ENCODE measurements around the gene P2RX7.

Gene P2RX7

DNA sequence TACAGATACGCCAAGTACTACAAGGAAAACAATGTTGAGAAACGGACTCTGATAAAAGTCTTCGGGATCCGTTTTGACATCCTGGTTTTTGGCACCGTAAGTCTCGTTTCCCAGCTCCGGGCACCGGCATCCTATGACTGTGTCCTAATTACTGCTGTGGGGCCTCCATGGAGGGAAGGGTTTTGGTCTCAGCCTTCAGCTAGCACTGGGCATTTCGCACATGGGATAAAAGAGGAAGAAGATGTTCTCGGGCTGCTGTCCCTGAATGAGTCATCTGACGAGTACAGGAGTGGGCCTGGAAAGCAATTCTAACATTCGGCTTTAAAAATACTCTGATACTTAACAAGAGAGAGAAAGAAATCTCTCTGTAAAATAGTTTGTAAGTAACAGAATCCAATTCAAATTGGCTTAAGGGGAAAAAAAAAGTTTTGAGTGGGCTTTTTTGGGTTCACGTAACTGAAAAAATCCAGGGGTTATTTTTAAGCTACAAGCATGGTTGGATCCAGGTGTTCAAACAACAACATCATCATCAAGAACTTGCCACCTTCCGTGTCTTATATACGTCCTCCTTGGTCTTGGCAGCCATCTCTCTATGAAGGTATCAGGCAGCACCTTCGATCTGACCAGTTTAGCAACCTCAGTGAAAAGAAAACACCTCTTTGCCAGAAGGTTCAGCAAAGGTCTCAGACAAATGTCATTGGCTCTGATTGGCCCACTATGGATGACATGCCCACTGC is 42.9 kb downstream of the P2RX7 start:
- no peak overlapping the region for H3K27ac ChIP-seq
- H3K9ac ChIP-seq, result no peak overlapping the region
- no peak overlapping the region for H3K4me2 ChIP-seq (ENCODE audit: low read length)
- H2AFZ ChIP-seq, result no peak overlapping the region
- H3K36me3 ChIP-seq (ENCODE audit: control insufficient read depth, insufficient read depth, low read length), result no peaks in the 10 kb centered on the region
- H3K9me3 ChIP-seq (ENCODE audit: control insufficient read depth, low read length), result no peaks in the 10 kb centered on the region
- TF ChIP-seq, protein P1, sequence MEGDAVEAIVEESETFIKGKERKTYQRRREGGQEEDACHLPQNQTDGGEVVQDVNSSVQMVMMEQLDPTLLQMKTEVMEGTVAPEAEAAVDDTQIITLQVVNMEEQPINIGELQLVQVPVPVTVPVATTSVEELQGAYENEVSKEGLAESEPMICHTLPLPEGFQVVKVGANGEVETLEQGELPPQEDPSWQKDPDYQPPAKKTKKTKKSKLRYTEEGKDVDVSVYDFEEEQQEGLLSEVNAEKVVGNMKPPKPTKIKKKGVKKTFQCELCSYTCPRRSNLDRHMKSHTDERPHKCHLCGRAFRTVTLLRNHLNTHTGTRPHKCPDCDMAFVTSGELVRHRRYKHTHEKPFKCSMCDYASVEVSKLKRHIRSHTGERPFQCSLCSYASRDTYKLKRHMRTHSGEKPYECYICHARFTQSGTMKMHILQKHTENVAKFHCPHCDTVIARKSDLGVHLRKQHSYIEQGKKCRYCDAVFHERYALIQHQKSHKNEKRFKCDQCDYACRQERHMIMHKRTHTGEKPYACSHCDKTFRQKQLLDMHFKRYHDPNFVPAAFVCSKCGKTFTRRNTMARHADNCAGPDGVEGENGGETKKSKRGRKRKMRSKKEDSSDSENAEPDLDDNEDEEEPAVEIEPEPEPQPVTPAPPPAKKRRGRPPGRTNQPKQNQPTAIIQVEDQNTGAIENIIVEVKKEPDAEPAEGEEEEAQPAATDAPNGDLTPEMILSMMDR (IDR thresholded peaks at IDR 0.05), result no peak
- no peaks in the 10 kb centered on the region for H3K27me3 ChIP-seq (ENCODE audit: control insufficient read depth, insufficient read depth, low read length)
- H3K4me3 ChIP-seq (ENCODE audit: low read depth, low read length), result no peak overlapping the region
- no peaks in the 10 kb centered on the region for H3K79me2 ChIP-seq
- no peaks in the 10 kb centered on the region for H3K4me1 ChIP-seq

DNA sequence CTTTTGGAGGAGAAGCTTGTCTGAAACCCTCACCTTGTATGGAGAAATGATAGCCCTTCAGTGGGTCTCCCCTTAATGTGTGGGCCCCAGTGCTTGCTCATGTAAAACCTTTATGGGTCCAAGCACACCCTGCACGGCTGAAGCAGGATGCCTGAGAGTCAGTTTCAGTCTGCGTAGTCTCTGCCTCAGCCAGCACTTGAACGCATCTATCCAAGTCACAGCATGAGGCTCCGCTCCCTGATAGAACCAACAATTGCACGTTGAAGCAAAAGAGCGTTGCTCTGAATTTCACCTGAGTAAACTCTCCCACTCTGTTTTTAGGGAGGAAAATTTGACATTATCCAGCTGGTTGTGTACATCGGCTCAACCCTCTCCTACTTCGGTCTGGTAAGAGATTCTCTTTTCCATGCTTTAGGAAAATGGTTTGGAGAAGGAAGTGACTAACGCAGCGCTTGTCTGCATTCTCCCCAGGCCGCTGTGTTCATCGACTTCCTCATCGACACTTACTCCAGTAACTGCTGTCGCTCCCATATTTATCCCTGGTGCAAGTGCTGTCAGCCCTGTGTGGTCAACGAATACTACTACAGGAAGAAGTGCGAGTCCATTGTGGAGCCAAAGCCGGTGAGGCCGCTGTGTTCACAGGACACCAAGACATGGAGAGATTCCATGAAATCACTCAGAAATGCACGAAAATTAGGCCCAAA is 44.3 kb downstream of the P2RX7 start:
- no peaks in the 10 kb centered on the region for H3K4me1 ChIP-seq
- H2AFZ ChIP-seq, result no peak overlapping the region
- TF ChIP-seq, protein P1 (IDR thresholded peaks at IDR 0.05), result no peak
- H3K79me2 ChIP-seq, result no peaks in the 10 kb centered on the region
- no peaks in the 10 kb centered on the region for H3K9me3 ChIP-seq (ENCODE audit: control insufficient read depth, low read length)
- no peaks in the 10 kb centered on the region for H3K36me3 ChIP-seq (ENCODE audit: control insufficient read depth, insufficient read depth, low read length)
- H3K27ac ChIP-seq, result no peak overlapping the region
- no peak overlapping the region for H3K9ac ChIP-seq
- no peak overlapping the region for H3K4me3 ChIP-seq (ENCODE audit: low read depth, low read length)
- no peak overlapping the region for H3K4me2 ChIP-seq (ENCODE audit: low read length)
- no peaks in the 10 kb centered on the region for H3K27me3 ChIP-seq (ENCODE audit: control insufficient read depth, insufficient read depth, low read length)

DNA sequence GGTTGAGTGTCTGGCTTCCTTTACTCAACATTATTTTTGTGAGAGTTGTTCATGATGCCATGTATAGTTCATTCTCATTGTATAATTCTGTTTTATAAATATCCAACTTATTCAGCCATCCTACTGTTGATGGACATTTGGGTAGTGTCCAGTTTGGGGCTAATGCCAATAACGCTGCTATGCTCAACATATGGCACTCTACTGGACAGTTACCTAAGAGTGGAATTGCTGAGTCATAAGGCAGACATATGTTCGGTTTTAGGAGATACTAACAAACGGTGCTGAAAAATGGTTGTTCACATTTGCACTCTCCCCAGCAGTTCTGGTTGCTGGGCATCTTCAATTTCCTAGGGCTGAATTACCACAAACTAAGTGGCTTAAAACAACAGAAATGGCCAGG is 48.5 kb downstream of the P2RX7 start:
- Histone ChIP-seq H3K9ac (no peak overlapping the region), H3K36me3 (ENCODE audit: control insufficient read depth, insufficient read depth, low read length) (no peaks in the 10 kb centered on the region), H3K4me1 (no peaks in the 10 kb centered on the region), H3K9me3 (ENCODE audit: control insufficient read depth, low read length) (no peaks in the 10 kb centered on the region), H3K4me3 (ENCODE audit: low read depth, low read length) (no peak overlapping the region), H3K27me3 (ENCODE audit: control insufficient read depth, insufficient read depth, low read length) (no peaks in the 10 kb centered on the region), H2AFZ (no peak overlapping the region), H3K27ac (no peak overlapping the region), H3K4me2 (ENCODE audit: low read length) (no peak overlapping the region), H3K79me2 (no peaks in the 10 kb centered on the region)
- TF ChIP-seq, protein P1 (IDR thresholded peaks at IDR 0.05), result no peak

DNA sequence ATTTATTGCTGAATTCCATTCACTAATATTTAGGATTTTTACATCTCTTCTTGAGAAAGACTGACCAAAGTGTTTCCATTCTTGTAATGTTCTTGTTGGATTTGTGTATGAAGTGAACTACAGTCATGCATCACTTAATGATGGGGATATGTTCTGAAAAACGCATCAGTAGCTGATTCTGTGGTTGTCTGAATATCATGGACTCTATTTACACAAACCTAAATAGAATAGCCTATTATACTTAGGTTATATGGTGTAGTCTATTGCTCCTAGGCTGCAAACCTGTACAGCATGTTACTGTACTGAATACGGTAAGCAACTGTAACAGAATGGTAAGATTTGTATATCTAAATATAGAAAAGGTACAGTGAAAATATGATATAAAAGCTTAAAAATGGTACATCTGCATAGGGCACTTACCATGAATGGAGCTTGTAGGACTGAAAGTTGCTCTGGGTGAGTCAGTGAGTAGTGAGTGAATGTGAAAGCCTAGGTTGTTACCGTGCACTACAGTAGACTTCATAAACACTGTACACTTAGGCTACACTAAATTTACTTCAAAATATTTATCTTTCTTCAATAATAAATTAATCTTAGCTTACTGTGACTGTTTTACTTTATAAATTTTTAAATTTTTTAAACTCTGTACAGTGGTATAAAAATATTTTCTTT is 49.7 kb downstream of the P2RX7 start:
- no peak overlapping the region for H3K4me3 ChIP-seq (ENCODE audit: low read depth, low read length)
- H3K36me3 ChIP-seq (ENCODE audit: control insufficient read depth, insufficient read depth, low read length), result no peaks in the 10 kb centered on the region
- H3K9me3 ChIP-seq (ENCODE audit: control insufficient read depth, low read length), result no peaks in the 10 kb centered on the region
- H3K27me3 ChIP-seq (ENCODE audit: control insufficient read depth, insufficient read depth, low read length), result no peaks in the 10 kb centered on the region
- no peak overlapping the region for H3K4me2 ChIP-seq (ENCODE audit: low read length)
- TF ChIP-seq, protein P1 (IDR thresholded peaks at IDR 0.05), result no peak
- H3K27ac ChIP-seq, result no peak overlapping the region
- H3K9ac ChIP-seq, result no peak overlapping the region
- no peaks in the 10 kb centered on the region for H3K4me1 ChIP-seq
- no peaks in the 10 kb centered on the region for H3K79me2 ChIP-seq
- H2AFZ ChIP-seq, result no peak overlapping the region

Data from parathyroid adenoma (tissue), 2 donors.